Measurements from ENCODE around the gene BBS9. TPM values are rescaled to one million over a fixed set of nuclear protein-coding genes. Genes with fewer than 3 reads are reported as not detected.

Gene BBS9
- total and polyA plus RNA-seq, 2 of the 4 experiments (the other 2 are of a cell fraction), result 7.9 to 9.5 TPM

DNA sequence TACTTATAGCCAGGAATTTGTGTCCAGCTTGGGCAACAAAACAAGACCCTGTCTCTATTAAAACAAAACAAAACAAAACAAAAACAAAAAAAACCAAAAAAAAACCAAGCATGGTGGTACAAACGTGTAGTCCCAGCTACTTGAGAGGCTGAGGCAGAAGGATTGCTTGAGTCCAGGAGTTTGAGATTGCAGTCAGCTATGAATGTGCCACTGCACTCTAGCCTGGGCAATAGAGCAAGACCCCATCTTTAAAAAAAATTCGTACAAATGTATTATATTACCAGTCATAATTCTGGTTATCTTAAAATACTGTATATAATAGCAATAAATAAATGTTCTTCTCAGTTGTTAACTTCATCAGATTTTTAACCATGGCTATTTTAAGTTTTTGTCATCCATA lies 2.3 kb upstream of the BBS9 start:
- no peak for DNase-seq
- Histone ChIP-seq H3K9ac (ENCODE audit: low read depth, low read length) (no peak overlapping the region), H4K8ac (ENCODE audit: low read depth in 2 of 2, low read length in 2 of 2) (no peak overlapping the region), H4K20me1 (ENCODE audit: insufficient read depth, low read length) (no peaks in the 10 kb centered on the region), H3K56ac (ENCODE audit: extremely low read depth, insufficient read depth, low read length) (no peak overlapping the region), H2AK5ac (ENCODE audit: low read depth, low read length) (no peak overlapping the region), H2BK5ac (ENCODE audit: low read depth, low read length, poor library complexity, severe bottlenecking) (no peak overlapping the region), H4K91ac (ENCODE audit: insufficient read depth, low read depth, low read length) (no peak overlapping the region), H2BK120ac (ENCODE audit: low read depth, low read length) (no peak overlapping the region), H3K27ac (ENCODE audit: insufficient read depth, low read length) (no peak overlapping the region), H3K18ac (ENCODE audit: low read depth, low read length) (no peak overlapping the region), H3K4ac (ENCODE audit: low read depth, low read length) (no peak overlapping the region), H3K4me2 (ENCODE audit: low read depth, low read length) (no peak overlapping the region), H3K23ac (ENCODE audit: low read depth, low read length) (no peak overlapping the region), H2AFZ (replicated peaks; ENCODE audit: low read length, poor library complexity) (no peak overlapping the region), H3K4me3 (ENCODE audit: insufficient read depth, low read depth, low read length) (no peak overlapping the region), H2BK15ac (ENCODE audit: low read depth, low read length) (no peak overlapping the region), H3K79me1 (ENCODE audit: low read depth in 1 of 2, low read length in 2 of 2) (peaks cover 4 to 13% of the 10 kb centered on the region in 2 experiments; a peak in 3 of 4 replicates), H3K36me3 (ENCODE audit: control insufficient read depth, insufficient read depth, low read length) (no peaks in the 10 kb centered on the region), H3K14ac (replicated peaks; ENCODE audit: low read depth, low read length) (no peak overlapping the region), H3K27me3 (ENCODE audit: control insufficient read depth, insufficient read depth, low read length) (peaks cover under 1% of the 10 kb centered on the region; the same call in 1 of the 2 replicates), H2AK9ac (replicated peaks; ENCODE audit: low read depth, low read length, poor library complexity) (no peak overlapping the region), H3K9me1 (ENCODE audit: insufficient read depth, low read length) (no peaks in the 10 kb centered on the region), H2BK20ac (ENCODE audit: low read depth, low read length) (no peak overlapping the region), H3K9me3 (ENCODE audit: control insufficient read depth, insufficient read depth, low read length) (no peaks in the 10 kb centered on the region), H3K4me1 (ENCODE audit: control insufficient read depth, insufficient read depth, low read length) (no peaks in the 10 kb centered on the region), H4K5ac (ENCODE audit: low read depth, low read length) (no peak overlapping the region)
- dilution Hi-C loops (cut with HindIII; ENCODE audit: low sequenced_read_pairs, unreplicated experiment), result no loop called here
- no CpG with 5 or more reads among the region's 2 CpGs for WGBS, 2 experiments (ENCODE audit: extremely low coverage in 2 of 2, insufficient read length in 1 of 2)
- TF ChIP-seq NFE2L2 (IDR thresholded peaks at IDR 0.05; ENCODE audit: low read depth, low read length) (no peak), RCOR1 (IDR thresholded peaks at IDR 0.05; ENCODE audit: insufficient replicate concordance, low read length) (no peak), MAZ (IDR thresholded peaks at IDR 0.05; ENCODE audit: borderline replicate concordance, low read depth, low read length) (no peak), POLR2A (IDR thresholded peaks at IDR 0.05; ENCODE audit: low read depth, low read length) (no peak), SMC3 (IDR thresholded peaks at IDR 0.05; ENCODE audit: low read depth, low read length) (no peak), BHLHE40 (IDR thresholded peaks at IDR 0.05; ENCODE audit: low read depth, low read length) (no peak), RFX5 (IDR thresholded peaks at IDR 0.05; ENCODE audit: low read depth, low read length) (no peak), RAD21 (IDR thresholded peaks at IDR 0.05; ENCODE audit: low read length) (no peak), MAFK (IDR thresholded peaks at IDR 0.05; ENCODE audit: low read depth, low read length) (no peak), FOS (IDR thresholded peaks at IDR 0.05; ENCODE audit: low read depth, low read length) (no peak), CEBPB (IDR thresholded peaks at IDR 0.05; ENCODE audit: low read depth, low read length) (no peak), CHD1 (IDR thresholded peaks at IDR 0.05; ENCODE audit: low read depth, low read length) (no peak), MXI1 (IDR thresholded peaks at IDR 0.05; ENCODE audit: borderline replicate concordance, low read depth, low read length) (no peak)
- TF ChIP-seq, protein P1, sequence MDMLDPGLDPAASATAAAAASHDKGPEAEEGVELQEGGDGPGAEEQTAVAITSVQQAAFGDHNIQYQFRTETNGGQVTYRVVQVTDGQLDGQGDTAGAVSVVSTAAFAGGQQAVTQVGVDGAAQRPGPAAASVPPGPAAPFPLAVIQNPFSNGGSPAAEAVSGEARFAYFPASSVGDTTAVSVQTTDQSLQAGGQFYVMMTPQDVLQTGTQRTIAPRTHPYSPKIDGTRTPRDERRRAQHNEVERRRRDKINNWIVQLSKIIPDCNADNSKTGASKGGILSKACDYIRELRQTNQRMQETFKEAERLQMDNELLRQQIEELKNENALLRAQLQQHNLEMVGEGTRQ (IDR thresholded peaks at IDR 0.05; ENCODE audit: low read depth, low read length), result no peak
- TF ChIP-seq, protein P2, sequence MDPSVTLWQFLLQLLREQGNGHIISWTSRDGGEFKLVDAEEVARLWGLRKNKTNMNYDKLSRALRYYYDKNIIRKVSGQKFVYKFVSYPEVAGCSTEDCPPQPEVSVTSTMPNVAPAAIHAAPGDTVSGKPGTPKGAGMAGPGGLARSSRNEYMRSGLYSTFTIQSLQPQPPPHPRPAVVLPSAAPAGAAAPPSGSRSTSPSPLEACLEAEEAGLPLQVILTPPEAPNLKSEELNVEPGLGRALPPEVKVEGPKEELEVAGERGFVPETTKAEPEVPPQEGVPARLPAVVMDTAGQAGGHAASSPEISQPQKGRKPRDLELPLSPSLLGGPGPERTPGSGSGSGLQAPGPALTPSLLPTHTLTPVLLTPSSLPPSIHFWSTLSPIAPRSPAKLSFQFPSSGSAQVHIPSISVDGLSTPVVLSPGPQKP (IDR thresholded peaks at IDR 0.05; ENCODE audit: borderline replicate concordance, low read depth, low read length), result no peak
- TF ChIP-seq, protein P3, sequence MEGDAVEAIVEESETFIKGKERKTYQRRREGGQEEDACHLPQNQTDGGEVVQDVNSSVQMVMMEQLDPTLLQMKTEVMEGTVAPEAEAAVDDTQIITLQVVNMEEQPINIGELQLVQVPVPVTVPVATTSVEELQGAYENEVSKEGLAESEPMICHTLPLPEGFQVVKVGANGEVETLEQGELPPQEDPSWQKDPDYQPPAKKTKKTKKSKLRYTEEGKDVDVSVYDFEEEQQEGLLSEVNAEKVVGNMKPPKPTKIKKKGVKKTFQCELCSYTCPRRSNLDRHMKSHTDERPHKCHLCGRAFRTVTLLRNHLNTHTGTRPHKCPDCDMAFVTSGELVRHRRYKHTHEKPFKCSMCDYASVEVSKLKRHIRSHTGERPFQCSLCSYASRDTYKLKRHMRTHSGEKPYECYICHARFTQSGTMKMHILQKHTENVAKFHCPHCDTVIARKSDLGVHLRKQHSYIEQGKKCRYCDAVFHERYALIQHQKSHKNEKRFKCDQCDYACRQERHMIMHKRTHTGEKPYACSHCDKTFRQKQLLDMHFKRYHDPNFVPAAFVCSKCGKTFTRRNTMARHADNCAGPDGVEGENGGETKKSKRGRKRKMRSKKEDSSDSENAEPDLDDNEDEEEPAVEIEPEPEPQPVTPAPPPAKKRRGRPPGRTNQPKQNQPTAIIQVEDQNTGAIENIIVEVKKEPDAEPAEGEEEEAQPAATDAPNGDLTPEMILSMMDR (conservative IDR thresholded peaks at IDR 0.05; ENCODE audit: low read depth, low read length), result no peak
- no peak for ATAC-seq (ENCODE audit: low read depth)
- intact Hi-C loops (cut with micrococcal nuclease), result no loop called here
- ChIA-PET CTCF (no interaction called here), POLR2A (ENCODE audit: unreplicated experiment) (no interaction called here)
- in situ Hi-C loops (cut with MboI; ENCODE audit: low sequenced_read_pairs), result no loop called here
- BruUV-seq (replicated peaks), result no TSS peak
